ENCODE data around the gene NCOA5. TPM values are rescaled to one million over a fixed set of nuclear protein-coding genes. Genes with fewer than 3 reads are reported as not detected.

NCOA5 gene
- total RNA-seq, 6 donors from 2014 or later: 17.1 to 48.2 (median 30.2) TPM

DNA sequence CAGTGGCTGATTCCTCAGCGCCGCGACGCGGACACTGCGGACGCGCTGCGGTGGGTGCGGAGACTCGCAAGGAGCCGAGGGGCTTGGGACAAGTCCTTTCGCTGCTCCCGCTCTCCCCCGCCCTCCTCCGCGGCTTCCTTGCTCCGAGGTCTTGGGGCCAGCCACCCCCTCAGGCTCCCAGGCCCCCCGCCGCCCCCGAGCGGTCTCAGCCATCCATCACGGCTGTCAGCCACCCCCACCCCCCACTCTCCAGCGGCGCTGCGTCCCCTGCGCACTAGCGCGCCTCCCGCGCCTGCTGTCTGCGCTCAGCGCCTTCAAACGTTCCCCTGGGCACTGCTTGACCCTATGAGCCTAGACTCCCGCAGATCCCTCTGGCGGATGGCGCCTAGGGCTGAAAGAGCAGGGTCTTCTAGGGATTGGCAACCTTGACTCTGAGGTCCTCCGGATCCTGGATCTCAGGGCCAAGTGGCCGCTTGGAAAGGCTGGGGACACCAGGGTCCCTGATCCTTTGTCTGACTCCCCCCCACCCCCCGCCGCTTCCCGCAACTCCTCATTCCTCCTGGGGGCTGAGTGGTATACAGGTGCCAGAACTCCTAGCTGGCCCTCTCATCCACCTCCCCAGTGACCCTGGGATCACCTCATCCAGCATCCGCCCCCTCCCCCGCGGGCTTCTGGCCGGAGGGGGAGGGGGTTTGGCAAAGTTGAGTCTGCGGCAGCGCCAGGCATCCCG is 59.3 kb downstream of the NCOA5 start:
- WGBS, 2 donors: 13 to 14% methylated on average over 9 to 27 of the region's 49 CpGs
- ATAC-seq (ENCODE audit: low FRiP score in 2 of 2) (no peak), DNase-seq (peak in 1 of 2 donors; percentile 73)
- no peaks in the 10 kb centered on the region for H3K36me3 ChIP-seq
- peaks cover 0 to 17% (median 2%) of the 10 kb centered on the region in 4 donors for H3K4me1 ChIP-seq
- no peaks in the 10 kb centered on the region for H3K9me3 ChIP-seq
- H3K4me3 ChIP-seq: no peak overlapping the region
- peaks cover 0 to 47% (median 30%) of the 10 kb centered on the region in 4 donors for H3K27me3 ChIP-seq
- no peak overlapping the region for H3K27ac ChIP-seq
- TF ChIP-seq, protein P1, sequence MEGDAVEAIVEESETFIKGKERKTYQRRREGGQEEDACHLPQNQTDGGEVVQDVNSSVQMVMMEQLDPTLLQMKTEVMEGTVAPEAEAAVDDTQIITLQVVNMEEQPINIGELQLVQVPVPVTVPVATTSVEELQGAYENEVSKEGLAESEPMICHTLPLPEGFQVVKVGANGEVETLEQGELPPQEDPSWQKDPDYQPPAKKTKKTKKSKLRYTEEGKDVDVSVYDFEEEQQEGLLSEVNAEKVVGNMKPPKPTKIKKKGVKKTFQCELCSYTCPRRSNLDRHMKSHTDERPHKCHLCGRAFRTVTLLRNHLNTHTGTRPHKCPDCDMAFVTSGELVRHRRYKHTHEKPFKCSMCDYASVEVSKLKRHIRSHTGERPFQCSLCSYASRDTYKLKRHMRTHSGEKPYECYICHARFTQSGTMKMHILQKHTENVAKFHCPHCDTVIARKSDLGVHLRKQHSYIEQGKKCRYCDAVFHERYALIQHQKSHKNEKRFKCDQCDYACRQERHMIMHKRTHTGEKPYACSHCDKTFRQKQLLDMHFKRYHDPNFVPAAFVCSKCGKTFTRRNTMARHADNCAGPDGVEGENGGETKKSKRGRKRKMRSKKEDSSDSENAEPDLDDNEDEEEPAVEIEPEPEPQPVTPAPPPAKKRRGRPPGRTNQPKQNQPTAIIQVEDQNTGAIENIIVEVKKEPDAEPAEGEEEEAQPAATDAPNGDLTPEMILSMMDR (IDR thresholded peaks at IDR 0.05): no peak
- no peak for TF ChIP-seq POLR2A (IDR thresholded peaks at IDR 0.05)
- no peak for TF ChIP-seq EP300 (IDR thresholded peaks at IDR 0.05)
- no peak for TF ChIP-seq POLR2AphosphoS5 (IDR thresholded peaks at IDR 0.05)

DNA sequence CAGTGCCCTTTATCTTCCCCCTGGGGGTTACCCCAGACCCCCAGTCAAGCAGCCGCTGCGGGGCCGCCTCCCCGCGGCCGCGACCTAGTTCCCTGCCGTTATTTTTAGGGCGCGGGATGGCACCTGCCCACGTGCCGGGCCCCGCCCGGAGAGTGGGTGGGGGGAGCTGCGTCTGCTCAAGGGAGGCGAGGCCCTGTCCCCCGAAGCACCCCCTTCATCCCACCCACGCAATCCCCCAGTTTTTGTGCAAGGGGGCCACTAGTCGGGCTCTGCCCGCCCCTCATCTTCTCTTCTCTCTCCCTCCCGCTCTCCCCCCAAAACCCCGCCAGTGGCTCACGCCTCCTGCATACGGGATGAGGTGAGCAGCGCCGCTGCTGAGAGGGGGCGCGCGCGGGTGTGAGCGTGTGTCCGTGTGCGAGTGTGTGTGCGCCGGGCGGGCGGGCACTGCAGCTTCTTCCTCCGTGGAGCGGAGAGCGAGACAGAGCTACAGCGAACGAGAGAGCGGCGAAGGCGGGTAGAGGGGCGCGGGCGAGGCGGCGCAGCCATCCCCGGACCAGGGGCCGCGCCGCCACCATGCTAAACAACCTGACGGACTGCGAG is 60.9 kb downstream of the NCOA5 start, which contains the start of gene SLC12A5:
Gene SLC12A5 (plus strand): TSS at position 444 of the 600 bp plus-strand sequence. CDS start 130 bp downstream, at position 574.
- no peak within 1 kb of the TSS for H3K27ac ChIP-seq
- TF ChIP-seq EP300 (IDR thresholded peaks at IDR 0.05) (no peak), POLR2AphosphoS5 (IDR thresholded peaks at IDR 0.05) (no peak), POLR2A (IDR thresholded peaks at IDR 0.05) (no peak)
- TF ChIP-seq, protein P1 (IDR thresholded peaks at IDR 0.05): no peak
- no peak within 1 kb of the TSS for H3K4me3 ChIP-seq
- WGBS, 2 donors: 36 to 42% methylated on average over 16 to 18 of the region's 56 CpGs
- H3K4me1 ChIP-seq: peaks cover 0 to 17% (median 2%) of the 10 kb centered on the region in 4 donors
- H3K9me3 ChIP-seq: no peaks in the 10 kb centered on the region
- no peaks in the 10 kb centered on the region for H3K36me3 ChIP-seq
- no peak for DNase-seq
- ATAC-seq (ENCODE audit: low FRiP score in 2 of 2): no peak
- peaks cover 0 to 47% (median 30%) of the 10 kb centered on the region in 4 donors for H3K27me3 ChIP-seq

DNA sequence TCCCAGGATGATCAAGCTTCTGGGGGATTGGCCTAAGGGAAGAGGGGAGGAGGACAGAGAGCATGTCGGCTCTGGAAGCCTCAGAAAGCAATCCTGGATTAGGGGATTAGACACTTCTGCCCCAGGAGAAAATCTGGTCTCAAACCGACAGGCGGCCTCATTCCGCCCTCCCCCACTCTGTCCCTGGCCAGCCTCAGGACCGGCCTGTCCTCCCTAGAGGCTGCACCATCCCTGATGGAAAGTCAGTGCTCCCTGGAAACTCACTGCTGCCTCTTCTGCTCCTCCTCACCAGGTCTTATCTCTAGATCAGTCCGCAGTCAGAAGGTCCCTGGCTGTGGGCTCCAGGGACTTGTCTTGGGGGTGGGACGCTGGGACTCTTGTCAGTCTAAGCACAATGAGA is 61.7 kb downstream of the NCOA5 start:
- Histone ChIP-seq H3K27me3 (peaks cover 0 to 47% (median 29%) of the 10 kb centered on the region in 4 donors), H3K9me3 (no peaks in the 10 kb centered on the region), H3K4me3 (no peak overlapping the region), H3K36me3 (no peaks in the 10 kb centered on the region), H3K4me1 (peaks cover 0 to 20% (median 2%) of the 10 kb centered on the region in 4 donors), H3K27ac (no peak overlapping the region)
- TF ChIP-seq POLR2AphosphoS5 (IDR thresholded peaks at IDR 0.05) (no peak), EP300 (IDR thresholded peaks at IDR 0.05) (no peak), POLR2A (IDR thresholded peaks at IDR 0.05) (no peak)
- TF ChIP-seq, protein P1 (IDR thresholded peaks at IDR 0.05): no peak
- no peak for ATAC-seq (ENCODE audit: low FRiP score in 2 of 2)
- 68 to 78% methylated on average over 5 to 7 of the region's 7 CpGs for WGBS, 2 donors
- DNase-seq: no peak

DNA sequence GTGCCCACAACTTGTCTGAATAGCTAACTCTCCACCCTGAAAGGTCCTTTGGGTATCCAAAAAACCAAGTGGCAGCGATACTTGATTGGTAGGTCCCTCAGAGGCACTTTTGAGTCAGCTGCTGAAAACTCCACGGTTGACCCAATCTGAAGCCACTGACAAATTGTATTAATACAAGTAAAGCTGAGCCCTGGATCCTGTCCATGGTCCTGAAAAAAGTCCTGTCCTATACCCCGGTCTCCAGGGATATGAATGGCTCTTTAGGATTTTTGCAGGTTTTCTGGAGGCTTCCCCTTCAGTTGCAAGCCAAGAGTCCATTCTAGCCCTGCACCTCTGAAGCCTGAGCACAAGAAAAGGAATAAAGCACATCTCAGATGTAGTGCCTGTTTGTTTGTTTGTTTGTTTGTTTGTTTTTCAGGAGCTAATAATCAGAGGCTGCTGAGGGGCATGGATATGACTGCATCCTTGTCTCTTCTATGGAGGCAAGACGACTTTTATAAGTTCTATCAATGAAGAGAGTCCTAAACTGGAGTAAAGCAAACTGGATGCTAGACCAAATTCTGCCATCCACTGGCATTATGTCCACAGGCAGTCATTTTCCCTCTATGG is 62.4 kb downstream of the NCOA5 start:
- Histone ChIP-seq H3K27me3 (peaks cover 0 to 46% (median 27%) of the 10 kb centered on the region in 4 donors), H3K27ac (no peak overlapping the region), H3K9me3 (no peaks in the 10 kb centered on the region), H3K36me3 (no peaks in the 10 kb centered on the region), H3K4me3 (no peak overlapping the region), H3K4me1 (peaks cover 6 to 27% (median 8%) of the 10 kb centered on the region in 4 donors)
- no peak for DNase-seq
- no peak for ATAC-seq (ENCODE audit: low FRiP score in 2 of 2)
- TF ChIP-seq, protein P1 (IDR thresholded peaks at IDR 0.05): no peak
- no peak for TF ChIP-seq POLR2A (IDR thresholded peaks at IDR 0.05)
- TF ChIP-seq EP300 (IDR thresholded peaks at IDR 0.05): no peak
- TF ChIP-seq POLR2AphosphoS5 (IDR thresholded peaks at IDR 0.05): no peak
- 16 to 20% methylated on average over 4 of the region's 4 CpGs for WGBS, 2 donors
